HG03565 (cell line): ENCODE data around the gene ZPR1.
"Not testable (repeated sequence)": the region's sequence is repeated elsewhere in the genome, so short reads cannot be mapped to it uniquely, and the experiment has no call there.

Experiments
- ATAC-seq: cut with Tn5 transposase; IDR thresholded peaks from one replicate; pipeline ENCODE4 v1.9.1; 2021; ENCODE audit warnings: mild to moderate bottlenecking, moderate library complexity; ENCODE audit not compliant: unreplicated experiment

The ZPR1 gene

DNA sequence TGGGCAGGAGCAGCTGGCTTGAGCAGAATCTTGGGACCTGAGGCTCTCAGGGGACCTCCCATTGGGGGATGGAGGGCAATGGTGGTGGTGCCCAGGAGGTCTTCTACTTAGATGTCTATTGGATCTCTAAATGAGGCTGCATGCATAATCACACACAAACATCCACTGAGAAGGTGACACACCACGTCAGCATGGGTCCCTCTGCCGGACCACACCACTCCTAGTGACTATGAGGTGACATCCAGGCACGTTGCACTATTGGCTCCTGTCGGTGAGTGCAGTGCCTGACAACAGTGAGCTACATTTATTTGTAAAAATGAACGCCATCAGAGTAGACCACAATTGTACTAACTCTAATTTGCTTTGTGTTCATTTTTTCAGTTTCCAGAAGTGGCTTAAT, 37.6 kb upstream of the ZPR1 start:
- no peak for ATAC-seq

DNA sequence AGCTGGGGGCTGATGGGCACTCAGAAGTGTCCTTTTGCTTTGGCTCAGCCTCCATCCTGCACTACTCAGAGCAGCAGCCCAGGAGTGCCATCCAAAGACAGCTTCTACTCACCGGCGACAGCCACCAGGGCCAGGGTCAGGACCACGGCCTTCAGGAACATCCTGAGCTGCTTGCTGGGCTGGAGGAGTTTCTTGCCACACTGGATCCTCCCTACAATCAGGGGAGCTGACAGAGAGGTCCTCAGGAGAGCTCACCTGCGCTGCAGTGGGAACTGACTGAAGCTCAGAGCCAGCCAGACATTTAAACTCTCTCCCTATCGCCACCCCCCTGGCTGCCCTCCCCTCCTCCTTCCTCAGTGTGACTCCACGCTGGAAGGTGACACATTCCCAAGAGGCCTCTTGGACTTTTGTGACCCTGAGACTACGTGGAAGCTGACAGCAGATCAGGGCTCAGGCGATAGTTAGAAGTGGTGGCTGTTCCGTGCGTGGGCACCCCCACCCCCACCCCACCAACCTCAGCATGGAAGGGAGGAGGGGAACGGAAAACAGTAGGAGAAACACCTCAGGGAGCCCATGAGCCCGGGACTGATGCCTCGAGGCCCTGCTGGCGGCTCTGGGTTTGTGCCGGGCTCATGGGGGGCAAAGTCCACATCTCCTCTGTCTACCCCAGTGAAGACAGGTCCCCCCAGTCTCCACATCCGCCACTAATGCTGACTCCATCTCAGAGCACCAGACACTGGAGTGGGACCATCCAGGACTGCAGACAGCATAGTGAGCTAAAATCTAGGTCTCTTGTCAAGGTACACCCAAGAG, 35.4 kb upstream of the ZPR1 start, which contains the start of gene APOA4:
Gene APOA4 (minus strand): TSS at position 274 of the 813 bp plus-strand sequence. CDS start 113 bp downstream, at position 161.
- no peak for ATAC-seq

DNA sequence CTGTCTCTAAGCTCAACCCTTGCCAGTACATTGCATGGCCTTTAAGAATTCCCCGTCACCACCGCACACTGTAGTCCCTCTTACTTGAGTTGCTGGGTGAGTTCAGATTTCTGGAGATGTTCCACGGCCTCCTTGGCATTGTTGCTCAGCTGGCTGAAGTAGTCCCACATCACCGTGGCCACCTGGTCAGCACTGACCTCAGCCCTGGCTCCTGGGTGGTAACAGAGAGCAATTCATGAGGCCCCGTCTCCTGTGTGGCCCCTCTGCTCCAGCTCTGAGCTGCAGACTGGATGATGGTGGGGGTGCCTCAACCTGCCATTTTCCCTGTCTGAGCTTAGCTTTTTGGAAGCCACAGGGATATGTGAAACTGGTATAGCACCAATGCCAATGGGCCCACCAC, 34.8 kb upstream of the ZPR1 start:
- no peak for ATAC-seq

DNA sequence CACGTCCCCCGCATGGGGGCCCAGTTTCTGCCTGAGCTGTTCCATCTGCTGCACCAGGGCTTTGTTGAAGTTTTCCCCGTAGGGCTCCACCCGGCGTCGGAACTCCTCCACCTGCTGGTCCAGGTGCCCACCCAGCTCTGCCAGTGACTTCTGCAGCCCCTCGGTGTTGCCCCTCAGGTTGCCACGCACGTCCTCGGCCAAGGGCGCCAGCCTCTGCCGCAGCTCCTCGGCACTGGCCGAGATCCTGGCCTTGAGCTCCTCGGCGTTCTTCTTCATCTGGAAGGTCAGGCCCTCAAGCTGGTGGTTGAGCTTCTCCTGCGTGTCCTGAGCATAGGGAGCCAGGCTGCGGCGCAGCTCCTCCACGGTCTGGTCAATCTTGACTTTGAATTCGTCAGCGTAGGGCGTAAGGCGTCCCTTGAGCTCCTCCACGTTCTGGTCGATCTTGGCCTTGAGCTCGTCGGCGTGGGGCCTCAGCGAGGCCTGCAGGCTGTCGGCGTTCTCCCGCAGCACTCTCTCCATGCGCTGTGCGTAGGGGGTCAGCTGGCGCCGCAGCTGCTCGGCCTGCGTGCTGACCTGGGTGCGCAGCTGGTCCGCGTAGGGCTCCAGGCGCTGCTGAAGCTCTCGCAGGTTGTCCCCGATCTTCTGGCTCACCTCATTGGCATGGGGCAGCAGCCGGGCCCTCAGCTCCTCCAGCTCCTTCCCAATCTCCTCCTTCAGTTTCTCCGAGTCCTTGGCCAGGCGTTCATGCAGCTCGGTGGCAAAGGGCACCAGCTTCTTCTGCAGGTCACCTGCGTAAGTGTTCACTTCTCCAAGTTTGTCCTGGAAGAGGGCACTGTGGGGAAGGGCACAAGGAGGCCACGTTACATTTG, 33.5 kb upstream of the ZPR1 start:
- no peak for ATAC-seq

DNA sequence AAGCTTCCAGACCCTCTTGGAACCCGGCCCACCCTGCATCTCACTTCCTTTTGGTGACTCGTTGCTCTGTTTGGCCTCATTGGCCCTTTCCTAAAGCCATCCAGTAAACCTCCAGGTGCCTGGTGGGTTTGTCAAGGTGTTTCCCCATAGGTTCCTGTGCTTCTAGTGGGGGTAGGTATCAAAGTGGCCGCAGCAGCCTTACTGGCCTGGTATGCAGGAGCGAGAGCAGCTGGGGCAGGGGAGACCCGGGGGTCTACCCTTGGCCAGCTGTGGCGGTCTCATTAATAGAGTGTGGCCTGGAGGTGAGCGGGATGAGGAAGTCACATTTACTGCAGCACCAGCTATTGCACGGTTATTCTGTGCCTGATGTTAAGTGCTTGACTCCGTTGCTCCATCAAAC, 31.2 kb upstream of the ZPR1 start:
- no peak for ATAC-seq

DNA sequence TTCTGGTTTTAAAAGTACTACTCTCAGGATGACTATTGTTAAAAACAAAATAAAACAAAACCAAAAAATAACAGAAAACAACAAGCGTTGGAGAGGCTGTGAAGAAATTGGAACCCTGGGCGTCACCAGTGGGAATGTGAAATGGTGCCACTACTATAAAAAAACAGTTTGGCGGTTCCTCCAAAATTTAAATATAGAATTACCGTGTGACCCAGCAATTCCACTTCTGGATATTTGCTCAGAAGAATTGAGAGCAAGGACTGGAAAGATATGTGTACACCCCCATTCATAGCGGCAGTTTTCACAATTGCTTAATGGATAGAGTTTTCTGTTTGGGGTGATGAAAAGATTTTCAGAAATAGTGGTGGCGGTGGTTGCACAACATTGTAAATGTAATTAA, 26.7 kb upstream of the ZPR1 start:
- ATAC-seq, result no peak

DNA sequence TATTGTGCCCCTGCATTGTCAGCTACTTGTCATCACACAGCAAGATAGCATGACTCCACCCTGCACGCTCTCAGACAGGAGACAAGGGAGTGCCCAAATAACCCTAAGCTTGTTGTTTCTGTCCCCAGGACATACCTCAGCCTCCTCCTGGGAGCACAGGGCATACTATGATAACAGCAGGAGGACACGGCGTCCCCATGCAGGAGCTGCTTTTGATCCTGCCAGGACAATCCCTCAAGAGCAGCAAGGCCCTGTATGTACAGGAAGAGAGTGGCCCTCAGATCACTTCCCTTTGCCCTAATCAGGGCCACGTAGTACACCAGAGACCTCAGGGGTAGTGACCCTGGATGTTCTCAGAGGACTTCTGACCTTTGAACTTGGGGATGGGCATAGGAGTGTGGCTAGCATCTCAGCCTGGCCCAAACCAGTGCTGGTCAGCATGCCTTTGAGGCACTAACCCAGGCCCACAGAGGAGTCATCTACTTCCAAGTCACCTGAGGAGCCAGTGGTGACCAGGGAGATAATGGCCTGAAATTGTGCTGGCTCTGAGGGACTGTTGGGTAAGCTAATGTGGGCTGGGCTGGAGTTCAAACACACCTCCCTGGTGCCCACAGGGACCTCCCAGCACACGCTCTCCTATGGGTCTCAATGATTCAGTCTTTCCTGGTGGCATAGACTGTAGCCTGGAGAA, 26.1 kb upstream of the ZPR1 start:
- no peak for ATAC-seq

DNA sequence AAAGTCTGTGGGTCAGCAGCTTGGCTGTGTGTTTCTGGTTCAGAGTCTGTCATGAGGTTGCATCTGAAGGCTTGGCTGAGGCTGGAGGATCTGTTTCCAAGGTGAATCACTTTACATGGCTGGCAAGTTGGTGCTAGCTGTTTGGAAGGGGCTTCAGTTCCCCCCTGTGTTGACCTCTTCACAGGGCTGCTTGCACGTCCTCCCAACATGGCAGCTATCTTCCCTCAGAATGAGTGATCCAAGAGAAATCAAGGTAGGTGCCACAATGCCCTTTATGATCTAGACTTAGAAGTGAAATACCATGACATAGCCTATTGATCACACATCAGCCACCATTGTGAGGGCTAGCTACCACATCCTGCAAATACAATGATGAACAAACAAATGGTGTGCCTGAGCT, 25.3 kb upstream of the ZPR1 start:
- no peak for ATAC-seq

DNA sequence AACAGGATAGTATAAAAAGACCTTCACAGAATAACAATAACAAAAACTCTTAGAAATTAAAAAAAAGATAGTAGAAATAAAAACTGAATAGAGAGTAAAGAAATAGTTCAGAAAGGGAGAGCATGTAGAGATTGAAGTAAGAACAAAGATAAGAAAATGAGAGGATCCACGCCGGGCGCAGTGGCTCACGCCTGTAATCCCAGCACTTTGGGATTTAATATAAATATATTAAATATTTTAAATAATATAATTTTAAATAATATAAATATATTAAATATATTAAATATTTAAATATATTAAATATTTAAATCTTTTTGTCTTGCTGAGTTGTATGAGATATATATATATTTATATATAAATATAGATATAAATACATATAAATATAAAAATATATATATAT, 24.3 kb upstream of the ZPR1 start:
- no peak for ATAC-seq

DNA sequence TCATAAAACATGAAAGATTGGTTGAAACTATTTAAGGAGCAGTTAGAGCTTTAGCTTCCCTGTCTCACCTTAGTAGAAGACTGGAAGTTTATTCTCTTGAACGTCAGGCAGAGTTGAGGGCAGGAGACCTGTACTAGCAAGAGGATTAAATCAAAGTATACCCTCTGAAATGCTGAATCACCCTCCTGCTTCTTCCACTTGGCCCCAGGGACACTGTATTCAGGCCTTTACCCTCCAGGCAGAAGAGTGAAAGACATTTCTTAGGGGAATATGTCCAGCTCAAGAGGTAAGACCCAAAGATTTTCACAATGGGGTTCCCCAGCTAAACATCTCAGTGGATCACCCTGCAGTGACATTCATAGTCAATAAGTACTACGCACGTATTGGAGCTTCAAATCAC, 23.4 kb upstream of the ZPR1 start:
- no peak for ATAC-seq

DNA sequence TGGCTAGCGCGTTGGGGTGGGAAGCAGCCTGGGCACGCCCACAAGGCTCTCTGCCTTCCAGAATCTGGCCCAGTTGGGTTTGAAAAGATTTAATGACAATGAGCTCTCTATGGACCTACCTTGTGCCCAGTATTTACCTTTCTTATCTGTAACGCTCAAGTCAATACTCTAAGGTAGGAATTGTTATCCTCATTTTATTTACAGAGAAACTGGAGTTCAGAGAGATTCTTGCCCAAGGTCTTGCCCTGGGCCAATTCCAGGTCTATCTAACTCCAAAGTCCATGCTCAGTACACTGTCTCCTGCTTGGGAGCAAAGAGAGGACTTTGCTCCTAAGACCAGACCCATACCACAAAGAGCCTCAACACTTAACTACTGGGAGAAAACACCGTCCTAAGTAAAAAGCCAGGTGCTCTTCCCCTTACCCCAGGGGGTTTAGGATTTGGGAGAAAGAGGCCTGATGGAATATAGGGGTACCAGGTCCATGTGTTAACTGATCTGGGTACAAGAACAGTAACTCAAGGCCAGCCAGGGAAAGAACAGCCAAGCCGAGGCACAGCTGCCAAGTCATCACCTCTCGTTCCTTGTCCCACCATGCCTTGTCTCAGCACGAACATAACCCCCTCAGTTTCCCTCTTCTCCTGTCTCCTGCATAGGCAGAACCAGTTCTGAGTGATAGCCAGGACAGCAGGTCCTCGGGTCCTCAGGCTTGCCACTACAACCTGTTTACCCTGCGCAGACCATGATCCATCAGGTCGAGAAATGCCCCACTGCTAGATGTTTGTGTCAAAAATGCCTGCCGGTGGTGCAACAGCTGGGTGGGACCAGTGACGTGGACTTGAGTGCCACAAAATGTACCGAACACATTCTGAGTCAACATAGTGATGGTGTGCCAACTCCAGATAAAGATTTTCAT, 20.7 kb upstream of the ZPR1 start:
- ATAC-seq, result no peak

DNA sequence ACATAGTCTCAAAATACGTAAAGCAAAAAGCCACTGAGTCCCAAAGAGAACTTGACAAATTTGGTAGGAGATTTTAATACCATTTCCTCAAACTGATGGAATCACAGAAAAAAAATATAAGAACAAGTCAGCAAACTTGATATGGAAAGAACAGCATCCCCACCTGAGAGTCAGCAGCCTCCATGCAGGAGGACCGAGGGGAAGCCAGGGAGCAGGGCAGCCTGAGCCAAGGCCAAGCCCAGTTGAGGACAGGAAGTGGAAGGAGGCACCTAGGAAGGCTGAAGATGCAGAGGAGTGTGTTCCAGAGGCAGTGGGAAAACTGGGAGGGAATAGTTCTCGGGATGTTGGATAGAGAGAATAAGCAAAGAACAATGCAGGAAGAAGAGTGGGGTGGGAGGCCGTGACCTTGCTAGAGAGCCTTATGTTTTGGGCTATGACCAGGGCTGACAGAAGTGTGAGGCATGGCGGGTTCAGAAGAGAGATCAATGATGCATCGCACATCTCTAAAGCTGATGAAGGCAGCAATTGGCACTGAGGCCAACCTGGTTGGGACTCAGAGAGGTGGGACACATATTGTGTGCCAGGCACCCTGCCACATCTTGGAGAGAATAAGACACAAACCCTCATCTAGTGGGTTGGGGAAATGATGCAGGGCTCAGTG, 19.9 kb upstream of the ZPR1 start:
- ATAC-seq, result no peak

DNA sequence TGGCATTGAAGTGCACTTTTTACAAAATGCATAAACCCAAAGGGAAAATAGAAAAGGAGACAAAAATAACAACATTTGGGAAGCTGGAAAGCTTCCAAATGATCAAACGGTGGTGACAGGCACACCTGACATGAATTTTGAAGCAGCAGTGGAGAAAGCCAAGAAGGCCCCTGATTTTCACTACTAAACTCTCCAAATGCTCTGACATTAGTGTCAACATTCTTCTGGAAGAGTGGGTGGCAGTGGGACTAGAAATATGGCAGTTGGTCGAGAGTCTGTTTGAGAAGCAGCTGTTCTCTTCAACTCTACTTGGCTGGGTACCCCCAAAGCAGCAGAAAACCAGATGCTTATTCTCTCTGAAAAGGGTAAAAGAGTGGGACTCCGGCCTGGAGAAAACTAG, 16.2 kb upstream of the ZPR1 start:
- ATAC-seq, result no peak

DNA sequence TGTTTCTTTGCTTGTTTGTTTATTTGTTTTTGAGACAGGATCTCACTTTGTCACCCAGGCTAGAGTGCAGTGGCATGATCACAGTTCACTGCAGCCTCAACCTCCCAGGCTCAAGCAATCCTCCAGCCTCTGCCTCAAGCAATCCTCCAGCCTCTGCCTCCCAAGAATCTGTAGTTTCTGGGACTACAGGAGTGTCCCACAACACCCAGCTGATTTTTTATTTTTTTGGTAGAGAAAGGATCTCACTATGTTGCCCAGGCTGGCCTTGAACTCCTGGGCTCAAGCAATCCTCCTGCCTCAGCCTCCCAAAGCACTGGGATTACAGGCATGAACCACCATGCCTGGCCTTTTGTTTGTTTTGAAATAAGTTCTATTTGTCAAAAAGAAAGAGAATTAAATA, 13.8 kb upstream of the ZPR1 start:
- not testable (repeated sequence) for ATAC-seq

DNA sequence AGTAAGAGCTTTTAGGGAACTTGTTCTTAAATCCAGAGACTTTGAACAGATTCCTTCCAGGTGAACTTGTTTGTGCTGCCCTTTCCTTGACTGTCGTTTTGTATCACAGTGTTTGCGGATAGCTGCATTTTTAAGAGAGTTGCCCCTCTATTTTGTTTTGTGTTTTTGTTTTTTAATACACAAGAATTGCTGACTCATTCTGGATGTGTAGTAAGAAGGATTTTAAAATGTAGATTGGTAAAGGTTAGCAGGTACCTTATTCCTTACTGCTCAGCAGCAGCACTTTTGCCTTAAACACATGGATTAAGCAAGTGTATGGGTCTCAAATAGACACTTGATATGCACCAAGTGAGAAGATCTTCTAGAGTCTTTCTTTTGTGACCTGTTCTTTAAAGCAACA, 12.8 kb upstream of the ZPR1 start:
- no peak for ATAC-seq

DNA sequence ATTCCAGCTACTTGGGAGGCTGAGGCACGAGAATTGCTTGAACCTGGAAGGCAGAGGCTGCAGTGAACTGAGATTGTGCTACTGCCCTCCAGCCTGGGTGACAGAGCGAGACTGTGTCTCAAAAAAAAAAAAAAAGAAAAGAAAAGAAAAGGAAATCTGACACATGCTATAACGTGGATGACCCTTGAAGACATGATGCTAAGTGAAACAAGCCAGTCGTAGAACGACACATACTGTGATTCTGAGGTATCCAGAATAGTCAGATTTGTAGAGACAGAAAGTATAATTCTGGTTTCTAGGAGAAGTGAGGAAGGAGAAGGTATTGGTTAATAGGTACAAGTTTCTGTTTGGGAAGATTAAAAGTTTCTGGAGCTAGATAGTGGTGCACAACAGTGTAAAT, 10.5 kb upstream of the ZPR1 start:
- no peak for ATAC-seq

DNA sequence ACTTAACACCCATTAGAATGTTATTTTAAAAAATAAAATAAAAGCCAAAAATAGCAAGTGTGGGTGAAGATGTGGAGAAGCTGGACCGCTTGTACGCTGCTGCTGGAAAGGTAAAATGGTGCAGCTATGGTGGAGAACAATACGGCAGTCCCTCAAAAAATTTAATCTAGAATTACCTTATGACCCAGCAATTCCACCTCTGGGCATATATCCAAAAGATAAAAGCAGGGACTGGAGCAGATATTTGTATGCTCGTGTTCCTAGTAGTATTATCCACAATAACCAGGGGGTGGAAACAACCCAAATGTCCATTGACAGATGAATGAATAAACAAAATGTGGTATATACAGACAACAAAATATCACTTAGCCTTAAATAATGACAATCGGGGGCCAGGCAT, 10.0 kb upstream of the ZPR1 start:
- ATAC-seq, result no peak

DNA sequence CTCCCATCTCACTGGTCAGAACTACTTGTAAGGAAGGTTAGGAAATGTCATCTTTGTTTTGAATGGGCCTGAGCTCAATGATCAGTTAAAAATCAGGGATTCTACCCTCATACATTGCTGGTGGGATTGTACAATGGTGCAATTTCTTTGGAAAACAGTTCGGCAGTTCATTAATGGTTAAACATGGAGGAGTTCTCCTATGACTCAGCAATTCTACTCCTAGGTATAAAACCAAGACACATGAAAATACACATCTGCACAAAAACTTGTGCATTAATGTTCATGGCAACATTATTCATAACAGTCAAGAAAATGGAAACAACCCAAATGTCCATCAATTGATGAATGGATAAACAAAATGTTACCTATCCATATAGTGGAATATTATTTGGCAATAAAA, 8.7 kb upstream of the ZPR1 start:
- no peak for ATAC-seq

DNA sequence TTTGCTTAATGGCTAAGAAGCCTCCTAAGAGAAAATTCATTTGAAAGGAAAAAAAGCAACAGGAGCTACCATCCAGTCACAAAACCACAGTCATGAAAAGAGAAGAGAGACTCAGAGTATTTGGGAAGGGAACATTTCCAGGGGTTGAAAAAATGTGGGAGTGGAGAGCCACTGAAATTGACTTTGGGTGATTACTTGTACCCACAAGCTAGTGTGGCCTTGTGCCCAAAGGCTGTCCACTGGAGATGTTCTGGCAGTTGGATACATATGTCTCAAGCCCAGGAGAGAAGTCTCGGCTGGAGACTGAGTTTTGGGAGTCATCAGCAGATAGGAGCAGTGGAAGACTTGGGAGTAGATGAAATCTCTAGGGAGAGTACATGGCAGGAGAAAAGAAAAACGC, 7.0 kb upstream of the ZPR1 start:
- ATAC-seq, result no peak

DNA sequence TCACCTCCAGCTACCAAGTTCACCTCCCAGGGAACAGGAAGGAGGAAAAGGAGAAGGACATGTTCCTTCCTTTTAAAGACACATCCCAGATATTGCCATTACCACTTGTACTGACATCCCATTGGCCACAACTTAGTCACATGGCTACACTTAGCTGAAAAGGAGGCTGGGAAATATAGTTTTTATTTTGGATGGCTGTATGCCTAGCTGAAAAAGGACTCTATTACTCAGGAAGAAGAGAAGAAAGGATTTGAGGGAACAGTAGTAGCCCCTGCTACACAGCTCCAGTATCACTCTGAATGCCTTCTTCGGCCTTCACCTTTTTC, 5.9 kb upstream of the ZPR1 start:
- no peak for ATAC-seq
